Breast epithelium (tissue), 3 donors: ENCODE measurements around the gene ABL1.

ENCODE experiments used
- CTCF ChIP-seq, 3 donors: fragments of 450-650 bp; IDR thresholded peaks; one replicate each; pipeline ENCODE4 v1.5.1; 2016 to 2017; ENCODE audit warnings: antibody characterized with exemption in 3 of 3, mild to moderate bottlenecking in 3 of 3, moderate library complexity in 3 of 3
- POLR2A ChIP-seq: fragments of 450-650 bp; IDR thresholded peaks from one replicate; pipeline ENCODE4 v1.6.1; 2016; ENCODE audit warnings: antibody characterized with exemption, mild to moderate bottlenecking, moderate library complexity

GRCh38 chr9:130857864-130858738 lies 23.0 kb downstream of the ABL1 start:
- TF ChIP-seq CTCF (IDR thresholded peaks at IDR 0.05) = no peak
- no peak for TF ChIP-seq POLR2A
